ENCODE data around the gene SPAST.

DNA sequence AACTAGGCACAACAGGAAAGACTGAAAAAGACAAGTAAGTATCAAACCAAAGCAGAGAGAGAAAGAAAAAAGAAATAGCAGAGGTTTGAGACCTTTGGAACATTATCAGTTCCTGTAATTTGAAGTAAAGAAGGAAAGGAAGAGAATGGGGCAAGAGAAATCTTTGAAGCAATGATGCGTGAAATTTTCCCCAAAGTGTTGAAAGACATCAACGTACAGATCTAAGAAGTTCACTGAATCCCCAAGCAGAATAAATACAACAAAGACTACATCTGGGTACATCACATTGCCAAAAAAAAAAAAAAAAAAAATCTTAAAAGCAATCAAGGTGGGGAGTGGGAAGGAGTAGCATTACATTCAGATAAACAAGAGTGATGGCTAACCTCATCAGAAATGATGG is 96.3 kb downstream of the SPAST start:
- TF ChIP-seq CTCF (IDR thresholded peaks at IDR 0.05) (no peak), POLR2A (IDR thresholded peaks at IDR 0.05) (no peak), POLR2AphosphoS5 (IDR thresholded peaks at IDR 0.05) (no peak), EP300 (IDR thresholded peaks at IDR 0.05) (no peak)

Data from suprapubic skin (tissue), 4 donors.